HL-60 (cell line): ENCODE measurements around the gene KRT4.

Source experiments
- GABPA ChIP-seq: IDR thresholded peaks from 2 replicates; pipeline ENCODE4 v1.6.1; 2012; ENCODE audit warnings: low read depth
- POLR2AphosphoS5 ChIP-seq: IDR thresholded peaks from 2 replicates; pipeline ENCODE4 v1.6.1; 2012; ENCODE audit warnings: low read depth
- REST ChIP-seq: IDR thresholded peaks from 2 replicates; pipeline ENCODE4 v1.6.1; 2012; ENCODE audit warnings: low read depth; ENCODE audit not compliant: insufficient replicate concordance
- TF ChIP-seq, protein P1 (sequence below): IDR thresholded peaks from one replicate; pipeline ENCODE4 v1.5.1; 2011; ENCODE audit warnings: low read length, control low read depth, inconsistent platforms; ENCODE audit not compliant: insufficient read depth

GRCh38 chr12:52806821-52807543 lies 6.9 kb downstream of the KRT4 start:
- TF ChIP-seq, protein P1, sequence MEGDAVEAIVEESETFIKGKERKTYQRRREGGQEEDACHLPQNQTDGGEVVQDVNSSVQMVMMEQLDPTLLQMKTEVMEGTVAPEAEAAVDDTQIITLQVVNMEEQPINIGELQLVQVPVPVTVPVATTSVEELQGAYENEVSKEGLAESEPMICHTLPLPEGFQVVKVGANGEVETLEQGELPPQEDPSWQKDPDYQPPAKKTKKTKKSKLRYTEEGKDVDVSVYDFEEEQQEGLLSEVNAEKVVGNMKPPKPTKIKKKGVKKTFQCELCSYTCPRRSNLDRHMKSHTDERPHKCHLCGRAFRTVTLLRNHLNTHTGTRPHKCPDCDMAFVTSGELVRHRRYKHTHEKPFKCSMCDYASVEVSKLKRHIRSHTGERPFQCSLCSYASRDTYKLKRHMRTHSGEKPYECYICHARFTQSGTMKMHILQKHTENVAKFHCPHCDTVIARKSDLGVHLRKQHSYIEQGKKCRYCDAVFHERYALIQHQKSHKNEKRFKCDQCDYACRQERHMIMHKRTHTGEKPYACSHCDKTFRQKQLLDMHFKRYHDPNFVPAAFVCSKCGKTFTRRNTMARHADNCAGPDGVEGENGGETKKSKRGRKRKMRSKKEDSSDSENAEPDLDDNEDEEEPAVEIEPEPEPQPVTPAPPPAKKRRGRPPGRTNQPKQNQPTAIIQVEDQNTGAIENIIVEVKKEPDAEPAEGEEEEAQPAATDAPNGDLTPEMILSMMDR: no peak
- TF ChIP-seq REST (no peak), POLR2AphosphoS5 (no peak), GABPA (no peak)
